Measurements from ENCODE around the gene ZNF763.

The ZNF763 gene

GRCh38 chr19:12000152-12000981 lies 35.5 kb downstream of the ZNF763 start:
- no peaks in the 10 kb centered on the region for H3K4me1 ChIP-seq
- TF ChIP-seq, protein P1, sequence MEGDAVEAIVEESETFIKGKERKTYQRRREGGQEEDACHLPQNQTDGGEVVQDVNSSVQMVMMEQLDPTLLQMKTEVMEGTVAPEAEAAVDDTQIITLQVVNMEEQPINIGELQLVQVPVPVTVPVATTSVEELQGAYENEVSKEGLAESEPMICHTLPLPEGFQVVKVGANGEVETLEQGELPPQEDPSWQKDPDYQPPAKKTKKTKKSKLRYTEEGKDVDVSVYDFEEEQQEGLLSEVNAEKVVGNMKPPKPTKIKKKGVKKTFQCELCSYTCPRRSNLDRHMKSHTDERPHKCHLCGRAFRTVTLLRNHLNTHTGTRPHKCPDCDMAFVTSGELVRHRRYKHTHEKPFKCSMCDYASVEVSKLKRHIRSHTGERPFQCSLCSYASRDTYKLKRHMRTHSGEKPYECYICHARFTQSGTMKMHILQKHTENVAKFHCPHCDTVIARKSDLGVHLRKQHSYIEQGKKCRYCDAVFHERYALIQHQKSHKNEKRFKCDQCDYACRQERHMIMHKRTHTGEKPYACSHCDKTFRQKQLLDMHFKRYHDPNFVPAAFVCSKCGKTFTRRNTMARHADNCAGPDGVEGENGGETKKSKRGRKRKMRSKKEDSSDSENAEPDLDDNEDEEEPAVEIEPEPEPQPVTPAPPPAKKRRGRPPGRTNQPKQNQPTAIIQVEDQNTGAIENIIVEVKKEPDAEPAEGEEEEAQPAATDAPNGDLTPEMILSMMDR (IDR thresholded peaks at IDR 0.05; ENCODE audit: low read depth, low read length): no peak
- H3K36me3 ChIP-seq: peaks cover 10% of the 10 kb centered on the region
- no peaks in the 10 kb centered on the region for H3K27me3 ChIP-seq
- H3K9me3 ChIP-seq: no peaks in the 10 kb centered on the region
- DNase-seq: no peak
- H3K4me3 ChIP-seq (ENCODE audit: low read depth, low read length): no peak overlapping the region

GRCh38 chr19:12015015-12015752 lies 50.3 kb downstream of the ZNF763 start:
- Histone ChIP-seq H3K27me3 (no peaks in the 10 kb centered on the region), H3K4me1 (no peaks in the 10 kb centered on the region), H3K4me3 (ENCODE audit: low read depth, low read length) (no peak overlapping the region), H3K36me3 (peaks cover 21% of the 10 kb centered on the region), H3K9me3 (no peaks in the 10 kb centered on the region; the same call in 1 of the 2 replicates)
- TF ChIP-seq, protein P1 (IDR thresholded peaks at IDR 0.05; ENCODE audit: low read depth, low read length): no peak
- no peak for DNase-seq

- Histone ChIP-seq H3K9me3 (no peaks in the 10 kb centered on the region; the same call in 1 of the 2 replicates), H3K27me3 (no peaks in the 10 kb centered on the region), H3K4me3 (ENCODE audit: low read depth, low read length) (no peak overlapping the region), H3K36me3 (peaks cover 21% of the 10 kb centered on the region), H3K4me1 (no peaks in the 10 kb centered on the region)
- DNase-seq: no peak
- TF ChIP-seq, protein P1 (IDR thresholded peaks at IDR 0.05; ENCODE audit: low read depth, low read length): no peak
These were observed 50.9 kb downstream of the ZNF763 start for GRCh38 chr19:12015753-12016116.
